ENCODE results near the gene PLOD1.
"Not testable (repeated sequence)": the region's sequence is repeated elsewhere in the genome, so short reads cannot be mapped to it uniquely, and the experiment has no call there.

- TF ChIP-seq, protein P1, sequence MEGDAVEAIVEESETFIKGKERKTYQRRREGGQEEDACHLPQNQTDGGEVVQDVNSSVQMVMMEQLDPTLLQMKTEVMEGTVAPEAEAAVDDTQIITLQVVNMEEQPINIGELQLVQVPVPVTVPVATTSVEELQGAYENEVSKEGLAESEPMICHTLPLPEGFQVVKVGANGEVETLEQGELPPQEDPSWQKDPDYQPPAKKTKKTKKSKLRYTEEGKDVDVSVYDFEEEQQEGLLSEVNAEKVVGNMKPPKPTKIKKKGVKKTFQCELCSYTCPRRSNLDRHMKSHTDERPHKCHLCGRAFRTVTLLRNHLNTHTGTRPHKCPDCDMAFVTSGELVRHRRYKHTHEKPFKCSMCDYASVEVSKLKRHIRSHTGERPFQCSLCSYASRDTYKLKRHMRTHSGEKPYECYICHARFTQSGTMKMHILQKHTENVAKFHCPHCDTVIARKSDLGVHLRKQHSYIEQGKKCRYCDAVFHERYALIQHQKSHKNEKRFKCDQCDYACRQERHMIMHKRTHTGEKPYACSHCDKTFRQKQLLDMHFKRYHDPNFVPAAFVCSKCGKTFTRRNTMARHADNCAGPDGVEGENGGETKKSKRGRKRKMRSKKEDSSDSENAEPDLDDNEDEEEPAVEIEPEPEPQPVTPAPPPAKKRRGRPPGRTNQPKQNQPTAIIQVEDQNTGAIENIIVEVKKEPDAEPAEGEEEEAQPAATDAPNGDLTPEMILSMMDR (conservative IDR thresholded peaks at IDR 0.05; ENCODE audit: low read depth in 2 of 2): not testable (repeated sequence)
- TF ChIP-seq EZH2 (IDR thresholded peaks at IDR 0.05; ENCODE audit: low read depth, unreplicated experiment); REST (IDR thresholded peaks at IDR 0.05; ENCODE audit: unreplicated experiment); EZH2phosphoT487 (IDR thresholded peaks at IDR 0.05; ENCODE audit: unreplicated experiment); ETS1 (IDR thresholded peaks at IDR 0.05); POLR2AphosphoS5 (IDR thresholded peaks at IDR 0.05; ENCODE audit: low read depth); CREB1 (CRISPR knock-in tag; IDR thresholded peaks at IDR 0.05; ENCODE audit: low read depth): not testable (repeated sequence)
These were observed 9.2 kb upstream of the PLOD1 start for GRCh38 chr1:11925196-11925937.
